Stimulated activated CD8-positive, alpha-beta memory T cell treated with anti-CD3 and anti-CD28 coated beads, Interleukin-12 subunit alpha, Interleukin-12 subunit beta, amount 100 ng/mL, for 24 hours (primary cell): ENCODE results near the gene LCN9.
"Not testable (repeated sequence)": the region's sequence is repeated elsewhere in the genome, so short reads cannot be mapped to it uniquely, and the experiment has no call there.

Experiments used
- DNase-seq: peaks from one replicate; pipeline ENCODE4 v3.0.0-alpha.2; 2020; ENCODE audit errors: extremely low read depth

The LCN9 gene, protein sequence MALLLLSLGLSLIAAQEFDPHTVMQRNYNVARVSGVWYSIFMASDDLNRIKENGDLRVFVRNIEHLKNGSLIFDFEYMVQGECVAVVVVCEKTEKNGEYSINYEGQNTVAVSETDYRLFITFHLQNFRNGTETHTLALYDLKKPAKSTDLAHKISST

DNA sequence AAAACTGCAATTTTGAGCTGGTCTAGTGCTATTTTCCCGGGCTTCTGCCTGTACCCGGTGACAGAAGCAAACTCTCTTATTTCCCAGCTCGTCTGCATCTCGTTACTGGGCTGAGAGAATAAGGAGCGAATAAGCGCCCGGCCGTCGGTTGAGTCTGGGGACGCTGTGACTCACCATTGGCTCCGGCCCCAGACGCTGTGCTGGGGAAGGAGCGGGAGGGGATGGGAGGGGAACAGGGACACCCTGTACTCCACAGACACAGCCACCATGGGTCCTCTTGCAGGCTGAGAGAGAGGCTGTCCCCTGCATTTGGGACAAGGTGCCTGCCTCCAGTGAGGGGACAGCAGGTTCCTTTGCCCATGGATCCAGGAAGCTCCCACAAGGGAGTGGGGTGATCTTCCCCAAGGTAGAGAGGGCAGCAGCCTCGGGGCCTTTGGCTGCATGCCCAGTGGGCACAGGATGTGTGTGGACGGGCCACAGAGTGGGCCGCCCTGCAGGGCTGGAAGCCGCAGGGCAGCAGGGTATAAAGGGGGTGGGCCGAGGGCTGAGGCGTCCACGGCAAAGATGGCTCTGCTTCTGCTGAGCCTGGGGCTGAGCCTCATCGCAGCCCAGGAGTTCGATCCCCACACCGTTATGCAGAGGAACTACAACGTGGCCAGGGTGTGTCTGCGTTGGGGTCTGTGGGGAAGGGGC, at the start of gene LCN9:
Gene LCN9 (plus strand): TSS at position 552 of the 693 bp plus-strand sequence. CDS start 13 bp downstream, at position 565.
- DNase-seq, result no peak

DNA sequence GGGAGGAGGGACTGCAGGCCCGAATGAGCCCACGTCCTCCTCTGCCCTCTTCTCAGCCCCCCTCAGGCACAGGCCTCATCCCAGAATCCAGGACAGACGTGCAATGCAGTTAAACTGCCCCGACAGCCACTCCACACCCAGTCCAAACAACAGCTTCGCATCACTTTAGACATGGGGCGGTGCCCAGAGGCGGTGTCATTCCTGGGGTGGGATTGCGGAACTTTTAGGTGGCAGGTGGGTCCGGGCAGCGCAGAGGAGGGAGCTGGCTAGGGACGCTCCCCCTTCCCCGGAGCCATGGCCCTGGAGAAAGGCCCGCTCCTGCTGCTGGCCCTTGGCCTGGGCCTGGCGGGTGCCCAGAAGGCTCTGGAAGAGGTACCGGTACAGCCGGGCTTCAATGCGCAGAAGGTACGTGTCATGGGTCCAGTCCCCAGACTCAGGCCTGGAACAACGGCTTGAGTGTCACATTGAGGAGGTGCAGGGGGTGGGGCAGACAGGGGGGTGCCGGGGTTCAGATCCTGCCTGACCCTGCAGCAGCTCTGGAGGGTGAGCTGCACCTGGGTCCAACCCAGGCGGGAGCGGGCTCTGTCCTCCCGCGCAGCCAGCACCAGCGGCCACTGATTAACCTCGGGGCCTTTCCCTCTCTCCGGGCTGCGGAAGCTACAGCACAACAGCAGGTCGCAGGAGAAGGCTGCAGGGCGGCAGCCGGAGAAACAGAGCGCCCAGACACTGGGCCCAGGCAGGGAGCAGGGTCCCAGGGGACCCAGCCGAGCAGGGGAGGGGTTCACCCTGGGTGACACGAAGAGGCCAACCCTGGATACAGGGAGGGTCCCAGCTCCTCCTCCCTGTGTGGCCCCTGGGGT, 48.9 kb upstream of the LCN9 start:
- DNase-seq, result no peak

DNA sequence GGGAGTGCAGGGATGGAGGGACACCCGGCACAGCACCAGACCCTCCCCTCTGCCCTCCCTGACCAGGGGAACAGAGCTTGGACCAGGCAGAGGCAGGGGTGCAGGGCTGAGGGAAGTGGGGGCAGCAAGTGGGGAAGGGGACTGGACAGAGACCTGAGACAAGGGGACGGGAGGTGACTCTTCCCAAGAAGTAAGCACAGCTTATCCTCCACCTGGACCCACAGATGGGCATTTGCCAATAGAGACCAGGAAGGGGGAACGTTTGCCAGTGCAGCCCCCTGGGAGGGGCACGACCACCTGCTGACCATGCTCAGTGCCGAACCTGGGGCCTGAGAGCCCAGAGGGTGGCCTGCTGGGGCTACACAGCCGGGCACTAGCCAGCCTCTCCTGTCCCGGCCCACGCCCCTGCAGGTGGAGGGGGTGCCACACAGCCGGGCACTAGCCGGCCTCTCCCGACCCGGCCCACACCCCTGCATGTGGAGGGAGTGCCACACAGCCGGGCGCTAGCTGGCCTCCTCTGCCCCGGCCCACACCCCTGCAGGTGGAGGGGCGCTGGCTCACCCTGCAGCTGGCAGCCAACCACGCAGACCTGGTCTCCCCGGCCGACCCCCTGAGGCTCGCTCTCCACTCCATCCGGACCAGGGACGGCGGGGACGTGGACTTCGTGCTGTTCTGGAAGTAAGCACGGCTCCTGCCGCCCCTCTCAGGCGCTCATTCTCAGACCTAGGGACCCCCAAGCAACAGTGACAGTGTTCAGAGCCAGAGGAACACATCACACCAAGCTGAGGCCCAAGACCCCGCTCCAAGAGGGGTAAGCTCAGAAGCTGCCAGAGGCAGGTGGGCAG, 48.1 kb upstream of the LCN9 start:
- DNase-seq, result no peak

DNA sequence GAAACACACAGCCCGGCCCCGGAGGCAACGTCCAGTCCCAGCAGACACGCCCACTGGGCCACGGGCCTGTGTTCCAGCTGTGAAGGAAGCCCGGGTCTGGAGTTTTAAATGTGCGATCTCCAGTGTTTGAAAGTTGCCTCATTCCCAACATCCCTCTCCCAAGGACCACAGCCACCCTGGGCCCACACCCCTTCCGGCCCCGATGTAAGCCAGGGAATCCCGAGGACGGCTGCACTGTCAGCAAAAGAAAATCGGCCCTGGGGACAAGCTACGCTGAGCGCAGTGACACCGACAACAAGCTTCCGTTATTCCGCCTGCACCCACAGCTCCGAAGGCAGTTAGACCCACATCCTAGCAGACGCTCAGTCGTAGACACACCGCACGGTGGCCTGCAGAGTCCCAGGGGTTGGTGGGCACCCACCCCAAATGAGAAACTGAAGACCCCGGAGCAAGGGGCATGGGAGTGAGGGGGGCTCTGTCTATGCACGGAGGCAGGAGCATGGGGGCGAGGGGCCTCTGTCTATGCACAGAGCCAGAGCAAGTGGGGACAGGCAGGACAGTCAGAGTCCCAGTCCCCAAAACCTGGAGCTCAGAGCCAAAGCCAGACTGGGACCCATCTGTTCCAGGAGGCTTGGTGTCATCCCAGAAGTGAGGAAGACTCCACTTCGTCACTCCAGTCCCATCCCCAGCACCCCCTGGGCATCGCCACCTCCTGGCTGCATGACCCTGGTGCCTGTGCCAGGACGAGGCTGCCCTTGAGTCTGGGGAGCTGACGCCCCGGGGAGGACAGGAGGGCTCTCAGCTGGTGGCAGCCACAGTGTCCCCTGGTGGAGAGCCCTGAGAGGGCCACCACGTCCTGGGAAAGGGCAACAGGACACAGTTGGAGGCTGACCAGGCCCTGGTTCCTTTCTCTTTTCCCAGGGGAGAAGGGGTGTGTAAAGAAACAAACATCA, 47.2 kb upstream of the LCN9 start:
- no peak for DNase-seq

DNA sequence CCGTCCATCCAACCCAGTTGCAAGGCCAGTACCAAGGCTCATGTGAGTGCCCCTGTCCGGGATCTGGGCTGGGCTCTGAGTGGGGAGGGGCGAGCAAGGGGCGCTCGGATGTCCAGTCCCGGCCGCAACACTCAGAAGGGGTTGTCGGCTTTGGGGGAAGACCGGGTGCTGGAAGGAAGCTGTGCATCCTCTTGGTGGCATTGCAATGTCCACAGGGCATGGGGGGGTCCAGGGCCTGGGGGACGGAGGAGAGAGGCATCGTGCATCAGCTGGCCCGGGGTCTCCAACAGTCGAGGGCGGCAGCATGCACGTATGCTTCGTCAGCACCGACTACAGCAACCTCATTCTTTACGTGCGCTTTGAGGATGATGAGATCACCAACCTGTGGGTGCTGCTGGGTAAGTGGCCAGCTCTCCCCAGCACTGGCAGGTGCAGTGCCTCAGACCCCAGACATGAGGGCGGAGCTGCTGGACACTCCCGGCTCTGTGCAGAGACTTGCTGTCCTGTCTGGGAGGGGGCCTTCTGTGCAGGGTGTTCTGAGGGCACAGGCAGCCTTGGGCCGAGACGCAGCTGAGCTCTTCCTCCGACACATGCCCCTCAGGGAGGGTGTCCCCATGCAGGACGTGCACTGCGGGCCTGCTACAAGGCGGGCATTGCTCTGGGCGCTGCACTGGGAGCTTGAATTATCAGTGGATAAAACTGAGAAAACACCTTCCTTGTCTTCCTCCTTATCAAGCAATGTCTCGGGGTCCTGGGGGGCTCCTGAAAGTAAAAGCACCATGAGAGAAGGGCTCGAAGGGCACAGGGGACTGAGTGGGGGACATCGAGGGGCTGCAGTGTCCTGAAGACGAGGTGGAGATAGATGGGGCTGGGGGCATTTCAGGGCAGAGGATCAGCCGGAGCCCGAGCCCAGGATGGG, 46.2 kb upstream of the LCN9 start:
- DNase-seq, result no peak

DNA sequence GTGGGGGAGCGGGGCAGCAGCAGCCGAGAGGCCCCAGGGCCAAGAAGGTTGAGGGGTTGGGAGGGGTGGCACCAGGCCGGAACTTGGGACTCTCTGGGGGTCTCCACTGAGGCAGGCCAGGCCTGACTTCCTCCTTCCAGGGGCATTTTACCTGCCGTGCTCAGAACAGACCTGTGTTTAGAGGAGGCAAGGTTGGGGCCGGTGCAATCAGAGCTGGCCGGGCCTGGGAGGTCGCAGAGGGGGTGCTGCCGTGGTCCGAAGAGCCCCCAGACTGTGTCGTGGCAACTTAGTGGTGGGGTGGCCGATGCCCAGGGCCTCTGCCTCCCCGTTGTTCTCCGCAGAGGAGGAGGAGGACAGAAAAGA, 45.6 kb upstream of the LCN9 start:
- DNase-seq, result no peak

GRCh38 chr9:135617991-135618411, 45.1 kb upstream of the LCN9 start:
- DNase-seq, result no peak

- no peak for DNase-seq
Measured at GRCh38 chr9:135618866-135619598, 44.1 kb upstream of the LCN9 start.

- no peak for DNase-seq
Measured at GRCh38 chr9:135619599-135619886, 43.6 kb upstream of the LCN9 start.

GRCh38 chr9:135620558-135620957, 42.6 kb upstream of the LCN9 start:
- no peak for DNase-seq

GRCh38 chr9:135622415-135623020, 40.6 kb upstream of the LCN9 start:
- DNase-seq, result no peak

GRCh38 chr9:135624282-135624681, 38.8 kb upstream of the LCN9 start:
- DNase-seq, result no peak

DNA sequence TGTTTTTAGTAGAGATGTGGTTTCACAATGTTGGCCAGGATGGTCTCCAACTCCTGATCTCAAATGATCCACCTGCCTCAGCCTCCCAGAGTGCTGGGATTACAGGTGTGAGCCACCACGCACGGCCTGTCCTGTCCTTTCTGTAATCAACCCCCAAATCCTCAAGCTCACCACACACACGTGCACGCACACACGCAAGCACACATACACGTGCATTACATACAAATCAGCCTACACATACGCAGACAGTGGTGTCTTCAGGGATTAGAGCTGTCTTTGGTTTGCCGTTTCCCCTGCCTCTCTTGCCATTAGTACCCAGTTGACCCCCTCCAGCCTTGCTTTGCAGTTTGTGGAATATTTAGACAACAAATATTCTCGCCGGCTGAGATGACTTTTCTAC, 30.3 kb upstream of the LCN9 start:
- DNase-seq, result no peak

GRCh38 chr9:135636930-135637530, 26.1 kb upstream of the LCN9 start:
- not testable (repeated sequence) for DNase-seq

DNA sequence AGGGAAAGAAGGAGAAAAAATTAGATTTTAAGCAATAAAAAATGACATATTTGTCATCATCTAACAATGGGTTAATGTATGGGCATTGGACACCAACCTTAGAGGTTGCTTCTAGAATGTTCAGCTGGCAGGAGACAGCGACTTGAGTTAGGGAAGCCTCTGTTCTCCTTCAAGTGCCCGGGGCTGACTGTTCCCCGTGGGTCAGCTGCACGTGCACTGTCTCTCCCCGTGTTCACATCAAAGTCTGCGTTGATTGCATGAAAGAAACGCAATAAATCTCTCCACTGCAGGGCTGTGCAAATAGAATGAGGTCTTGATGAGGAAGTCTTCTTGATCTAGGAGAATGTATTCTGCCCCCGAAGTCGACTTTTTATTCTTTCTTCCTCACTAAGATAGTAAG, 23.9 kb upstream of the LCN9 start, which contains the start of gene GLT6D1:
Gene GLT6D1 (minus strand): TSS at position 345 of the 400 bp plus-strand sequence. CDS start 353 bp downstream, outside the sequence.
- DNase-seq, result no peak

DNA sequence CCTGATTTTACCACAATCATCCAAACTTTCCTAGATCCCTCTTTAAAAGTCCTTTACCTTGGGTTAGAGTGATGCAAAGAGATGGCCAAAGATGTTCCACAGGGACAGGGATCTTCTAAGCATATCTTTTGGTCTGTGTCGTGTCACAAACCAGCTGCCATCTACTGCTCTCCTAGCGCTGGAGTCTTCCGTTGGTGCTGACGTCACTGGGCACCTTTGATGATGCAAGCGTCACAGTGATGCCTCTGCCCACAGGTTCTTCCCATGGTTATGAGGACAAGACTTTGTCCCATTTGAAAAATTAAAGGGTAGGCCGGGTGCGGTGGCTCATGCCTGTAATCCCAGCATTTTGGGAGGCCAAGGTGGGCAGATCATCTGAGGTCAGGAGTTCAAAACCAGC, 22.1 kb upstream of the LCN9 start:
- no peak for DNase-seq

- no peak for DNase-seq
Measured at GRCh38 chr9:135641745-135642144, 21.4 kb upstream of the LCN9 start.

- no peak for DNase-seq
Measured at GRCh38 chr9:135644631-135645218, 18.4 kb upstream of the LCN9 start.
